ENCODE data around the gene RAP1GAP.

DNA sequence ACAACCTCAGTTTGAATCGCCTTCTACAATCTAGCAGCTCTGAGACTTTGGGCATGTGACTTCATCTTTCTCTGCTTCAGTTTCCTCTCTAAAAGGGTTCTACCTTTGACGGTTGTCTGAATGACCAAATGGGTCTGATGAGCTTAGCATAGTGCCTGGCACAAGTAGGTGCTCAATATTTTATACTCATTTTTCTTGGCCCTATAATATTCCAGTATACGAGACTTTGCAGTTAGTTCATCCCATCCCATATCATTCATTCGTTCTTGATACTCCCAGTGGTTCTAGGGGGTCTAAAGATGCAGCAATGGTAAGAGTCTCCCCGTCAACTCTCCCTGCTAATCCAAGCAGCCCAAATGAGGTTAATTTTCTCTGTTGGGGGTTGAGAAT lies 92.4 kb downstream of the RAP1GAP start:
- TF ChIP-seq POLR2A (IDR thresholded peaks at IDR 0.05), result no peak
- TF ChIP-seq, protein P1, sequence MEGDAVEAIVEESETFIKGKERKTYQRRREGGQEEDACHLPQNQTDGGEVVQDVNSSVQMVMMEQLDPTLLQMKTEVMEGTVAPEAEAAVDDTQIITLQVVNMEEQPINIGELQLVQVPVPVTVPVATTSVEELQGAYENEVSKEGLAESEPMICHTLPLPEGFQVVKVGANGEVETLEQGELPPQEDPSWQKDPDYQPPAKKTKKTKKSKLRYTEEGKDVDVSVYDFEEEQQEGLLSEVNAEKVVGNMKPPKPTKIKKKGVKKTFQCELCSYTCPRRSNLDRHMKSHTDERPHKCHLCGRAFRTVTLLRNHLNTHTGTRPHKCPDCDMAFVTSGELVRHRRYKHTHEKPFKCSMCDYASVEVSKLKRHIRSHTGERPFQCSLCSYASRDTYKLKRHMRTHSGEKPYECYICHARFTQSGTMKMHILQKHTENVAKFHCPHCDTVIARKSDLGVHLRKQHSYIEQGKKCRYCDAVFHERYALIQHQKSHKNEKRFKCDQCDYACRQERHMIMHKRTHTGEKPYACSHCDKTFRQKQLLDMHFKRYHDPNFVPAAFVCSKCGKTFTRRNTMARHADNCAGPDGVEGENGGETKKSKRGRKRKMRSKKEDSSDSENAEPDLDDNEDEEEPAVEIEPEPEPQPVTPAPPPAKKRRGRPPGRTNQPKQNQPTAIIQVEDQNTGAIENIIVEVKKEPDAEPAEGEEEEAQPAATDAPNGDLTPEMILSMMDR (IDR thresholded peaks at IDR 0.05), result no peak
- no peak for TF ChIP-seq EP300 (IDR thresholded peaks at IDR 0.05)
- no peak for TF ChIP-seq POLR2AphosphoS5 (IDR thresholded peaks at IDR 0.05)

Data from stomach (tissue), 4 donors.